Nephron (organoid): Measurements from ENCODE around the gene VSIR.

Source experiments
- H3K27ac Mint-ChIP-seq, 3 experiments: 2 replicates each; pipeline ENCODE4 v1.8.0; 2020; ENCODE audit warnings: mixed read lengths in 3 of 3, mild to moderate bottlenecking in 2 of 3, moderate library complexity in 1 of 3
- H3K27me3 Mint-ChIP-seq: 2 replicates; pipeline ENCODE4 v1.8.0; 2021; ENCODE audit warnings: low read depth, mild to moderate bottlenecking, moderate library complexity, mixed read lengths
- H3K36me3 Mint-ChIP-seq: 2 replicates; pipeline ENCODE4 v1.8.0; 2020; ENCODE audit warnings: low read depth, mixed read lengths
- H3K4me1 Mint-ChIP-seq: 2 replicates; pipeline ENCODE4 v1.8.0; 2020; ENCODE audit warnings: mixed read lengths
- H3K4me3 Mint-ChIP-seq, 3 experiments: 2 replicates each; pipeline ENCODE4 v1.8.0; 2020; ENCODE audit warnings: mild to moderate bottlenecking in 3 of 3, mixed read lengths in 3 of 3, moderate library complexity in 2 of 3
- H3K9me3 Mint-ChIP-seq: 2 replicates; pipeline ENCODE4 v1.8.0; 2020; ENCODE audit warnings: mixed read lengths
- TF ChIP-seq, protein P1 (sequence below), 3 experiments: fragments of 200-600 bp; sonication (generic); IDR thresholded peaks; one replicate each; pipeline ENCODE4 v1.5.0; 2021; ENCODE audit warnings: antibody characterized with exemption in 3 of 3; ENCODE audit not compliant: unreplicated experiment in 3 of 3

Gene VSIR

GRCh38 chr10:71705582-71705981 lies 67.7 kb downstream of the VSIR start:
- Mint-ChIP-seq H3K27ac (no peak overlapping the region), H3K27me3 (peaks cover 7% of the 10 kb centered on the region), H3K9me3 (no peaks in the 10 kb centered on the region), H3K4me3 (no peak overlapping the region), H3K4me1 (peaks cover 11% of the 10 kb centered on the region), H3K36me3 (no peaks in the 10 kb centered on the region)
- TF ChIP-seq, protein P1, sequence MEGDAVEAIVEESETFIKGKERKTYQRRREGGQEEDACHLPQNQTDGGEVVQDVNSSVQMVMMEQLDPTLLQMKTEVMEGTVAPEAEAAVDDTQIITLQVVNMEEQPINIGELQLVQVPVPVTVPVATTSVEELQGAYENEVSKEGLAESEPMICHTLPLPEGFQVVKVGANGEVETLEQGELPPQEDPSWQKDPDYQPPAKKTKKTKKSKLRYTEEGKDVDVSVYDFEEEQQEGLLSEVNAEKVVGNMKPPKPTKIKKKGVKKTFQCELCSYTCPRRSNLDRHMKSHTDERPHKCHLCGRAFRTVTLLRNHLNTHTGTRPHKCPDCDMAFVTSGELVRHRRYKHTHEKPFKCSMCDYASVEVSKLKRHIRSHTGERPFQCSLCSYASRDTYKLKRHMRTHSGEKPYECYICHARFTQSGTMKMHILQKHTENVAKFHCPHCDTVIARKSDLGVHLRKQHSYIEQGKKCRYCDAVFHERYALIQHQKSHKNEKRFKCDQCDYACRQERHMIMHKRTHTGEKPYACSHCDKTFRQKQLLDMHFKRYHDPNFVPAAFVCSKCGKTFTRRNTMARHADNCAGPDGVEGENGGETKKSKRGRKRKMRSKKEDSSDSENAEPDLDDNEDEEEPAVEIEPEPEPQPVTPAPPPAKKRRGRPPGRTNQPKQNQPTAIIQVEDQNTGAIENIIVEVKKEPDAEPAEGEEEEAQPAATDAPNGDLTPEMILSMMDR (IDR thresholded peaks at IDR 0.05; ENCODE audit: unreplicated experiment in 3 of 3), result no peak

DNA sequence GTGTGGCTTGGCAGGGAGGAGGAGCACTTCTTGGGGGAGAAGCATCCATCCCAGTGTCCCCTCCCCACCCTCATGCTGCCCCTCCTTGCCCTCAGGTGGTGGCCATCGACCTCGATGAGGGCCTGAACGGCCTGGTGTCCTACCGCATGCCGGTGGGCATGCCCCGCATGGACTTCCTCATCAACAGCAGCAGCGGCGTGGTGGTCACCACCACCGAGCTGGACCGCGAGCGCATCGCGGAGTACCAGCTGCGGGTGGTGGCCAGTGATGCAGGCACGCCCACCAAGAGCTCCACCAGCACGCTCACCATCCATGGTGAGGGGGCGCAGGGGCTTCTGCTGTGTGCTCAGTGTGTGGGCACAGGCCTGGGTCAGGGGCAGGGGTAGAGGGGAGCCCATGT lies 68.5 kb downstream of the VSIR start:
- no peaks in the 10 kb centered on the region for H3K9me3 Mint-ChIP-seq
- TF ChIP-seq, protein P1 (IDR thresholded peaks at IDR 0.05; ENCODE audit: unreplicated experiment in 3 of 3), result no peak
- peaks cover 12% of the 10 kb centered on the region for H3K27me3 Mint-ChIP-seq
- no peak overlapping the region for H3K27ac Mint-ChIP-seq
- no peaks in the 10 kb centered on the region for H3K36me3 Mint-ChIP-seq
- H3K4me3 Mint-ChIP-seq, result no peak overlapping the region
- peaks cover 8% of the 10 kb centered on the region for H3K4me1 Mint-ChIP-seq

- Mint-ChIP-seq H3K27ac (no peak overlapping the region), H3K4me1 (no peaks in the 10 kb centered on the region), H3K27me3 (peaks cover 15% of the 10 kb centered on the region), H3K36me3 (no peaks in the 10 kb centered on the region), H3K9me3 (no peaks in the 10 kb centered on the region), H3K4me3 (no peak overlapping the region)
- TF ChIP-seq, protein P1 (IDR thresholded peaks at IDR 0.05; ENCODE audit: unreplicated experiment in 3 of 3), result no peak
Observed at GRCh38 chr10:71703577-71703976, 69.7 kb downstream of the VSIR start.

GRCh38 chr10:71701496-71702132 lies 71.7 kb downstream of the VSIR start:
- Mint-ChIP-seq H3K27me3 (peaks cover 7% of the 10 kb centered on the region), H3K36me3 (no peaks in the 10 kb centered on the region), H3K27ac (no peak overlapping the region), H3K4me1 (no peaks in the 10 kb centered on the region), H3K9me3 (no peaks in the 10 kb centered on the region), H3K4me3 (no peak overlapping the region)
- TF ChIP-seq, protein P1 (IDR thresholded peaks at IDR 0.05; ENCODE audit: unreplicated experiment in 3 of 3), result no peak

- TF ChIP-seq, protein P1 (IDR thresholded peaks at IDR 0.05; ENCODE audit: unreplicated experiment in 3 of 3), result no peak
- Mint-ChIP-seq H3K27ac (no peak overlapping the region), H3K36me3 (no peaks in the 10 kb centered on the region), H3K27me3 (peaks cover 7% of the 10 kb centered on the region), H3K9me3 (no peaks in the 10 kb centered on the region), H3K4me1 (no peaks in the 10 kb centered on the region), H3K4me3 (no peak overlapping the region)
Observed at GRCh38 chr10:71700731-71701368, 72.5 kb downstream of the VSIR start.

- no peak overlapping the region for H3K27ac Mint-ChIP-seq
- H3K27me3 Mint-ChIP-seq, result peaks cover 14% of the 10 kb centered on the region
- H3K36me3 Mint-ChIP-seq, result no peaks in the 10 kb centered on the region
- H3K4me1 Mint-ChIP-seq, result no peaks in the 10 kb centered on the region
- no peaks in the 10 kb centered on the region for H3K9me3 Mint-ChIP-seq
- H3K4me3 Mint-ChIP-seq, result no peak overlapping the region
- TF ChIP-seq, protein P1 (IDR thresholded peaks at IDR 0.05; ENCODE audit: unreplicated experiment in 3 of 3), result no peak
Observed at GRCh38 chr10:71698737-71699136, 74.6 kb downstream of the VSIR start.
